ENCODE measurements around the gene FBXO34. TPM values are rescaled to one million over a fixed set of nuclear protein-coding genes. Genes with fewer than 3 reads are reported as not detected.

FBXO34 gene
- total and polyA plus RNA-seq, 10 of the 15 experiments (the other 5 are each of a cell fraction or from before 2014, with no cell fraction given) = 5.6 to 22.8 (median 17.6) TPM

- peak; percentile 83 for ATAC-seq
- BruUV-seq (replicated peaks) = no TSS peak
- Histone ChIP-seq H3K4me2 (ENCODE audit: control insufficient read depth, insufficient read depth) (peak overlapping the region; percentile 71), H3K4me1 (ENCODE audit: control insufficient read depth, insufficient read depth, low read length) (peaks cover 11% of the 10 kb centered on the region), H3K4me3 (no peak overlapping the region), H3K79me2 (ENCODE audit: control insufficient read depth, insufficient read depth, low read length) (peaks cover 5% of the 10 kb centered on the region), H3K9me3 (replicated peaks; ENCODE audit: control insufficient read depth, insufficient read depth, low read length) (no peaks in the 10 kb centered on the region), H4K20me1 (ENCODE audit: control insufficient read depth, insufficient read depth) (no peaks in the 10 kb centered on the region), H3K36me3 (ENCODE audit: control insufficient read depth in 2 of 2, insufficient read depth in 2 of 2, low read length in 1 of 2) (peaks cover 7 to 10% of the 10 kb centered on the region in 2 experiments), H3K9ac (ENCODE audit: control insufficient read depth, insufficient read depth, low read length) (no peak overlapping the region), H2AFZ (ENCODE audit: control insufficient read depth, low read depth, low read length) (no peak overlapping the region; the same call in 1 of the 2 replicates), H3K27ac (ENCODE audit: control insufficient read depth, insufficient read depth) (peak overlapping the region; percentile 38), H3K27me3 (replicated peaks in 1 of 2; ENCODE audit: control insufficient read depth in 2 of 2, insufficient read depth in 2 of 2, low read length in 1 of 2) (no peaks in the 10 kb centered on the region)
- peak; percentile 84 for FAIRE-seq
- intact Hi-C loops (cut with micrococcal nuclease; ENCODE audit: unreplicated experiment) (no loop called here), in situ Hi-C loops (cut with MboI) (no loop called here)
- ChIA-PET CTCF (interaction anchor here (1.2 to 13.6 kb wide), 5 partner anchors 11 to 103 kb away, joined by 3 to 255 read pairs (median 4); partner anchors contain the start of gene FBXO34), POLR2A (interaction anchor here (1.6 to 2.7 kb wide), 2 partner anchors 16 to 74 kb away, joined by 5 to 6 read pairs; no protein-coding TSS in a partner anchor), SMC1A (ENCODE audit: uncharacterized antibody, unreplicated experiment) (interaction anchor here (1.4 to 12.7 kb wide), 5 partner anchors 11 to 77 kb away, joined by 4 to 161 read pairs (median 5); partner anchors contain the start of gene FBXO34), RAD21 (ENCODE audit: unreplicated experiment) (interaction anchor here (1.7 to 5.0 kb wide), 3 partner anchors 16 to 77 kb away, joined by 5 to 28 read pairs (median 23); partner anchors contain the start of gene FBXO34)
- TF ChIP-seq BHLHE40 (IDR thresholded peaks at IDR 0.05; ENCODE audit: borderline replicate concordance in 1 of 2, low read depth in 2 of 2, low read length in 1 of 2) = peak in 1 of 2 experiments; percentile 13; a peak in 1 of 4 replicates
- TF ChIP-seq MYC (IDR thresholded peaks at IDR 0.05; ENCODE audit: insufficient read depth, insufficient read length, insufficient replicate concordance, low read length, severe bottlenecking) = no peak
- TF ChIP-seq SPI1 (IDR thresholded peaks at IDR 0.05; ENCODE audit: borderline replicate concordance, insufficient read depth, low read depth, low read length) = peak; percentile 75
- TF ChIP-seq ZNF207 (IDR thresholded peaks at IDR 0.05; ENCODE audit: borderline replicate concordance) = no peak
- WGBS (ENCODE audit: insufficient coverage, insufficient replicate concordance, low lambda C conversion rate, missing lambda C conversion rate) = 0% methylated on average over 4 of the region's 4 CpGs
- no peak for DNase-seq (ENCODE audit: low read depth, low spot score)
Observed at GRCh38 chr14:55348766-55349453, 77.7 kb downstream of the FBXO34 start.

Data from GM12878 (cell line).